Right atrium auricular region (tissue), 2 donors: Measurements from ENCODE around the gene SS18L1. TPM values are rescaled to one million over a fixed set of nuclear protein-coding genes. Genes with fewer than 3 reads are reported as not detected.

Experiments used
- DNase-seq: peaks from one replicate; pipeline ENCODE4 v3.0.0-alpha.2; 2019; ENCODE audit warnings: low spot score
- H3K27ac ChIP-seq, 2 donors: fragments of 200-600 bp; sonication (generic); 1 replicate in 1 of 2; 2 replicates in 1 of 2; pipeline ENCODE4 v1.5.1; 2016 to 2019
- H3K27me3 ChIP-seq, 2 donors: fragments of 200-600 bp; sonication (generic); one replicate each; pipeline versions ENCODE4 v1.5.1 to v1.6.0; 2017 to 2019
- H3K36me3 ChIP-seq: fragments of 200-600 bp; sonication (generic); one replicate; pipeline ENCODE4 v1.5.1; 2016
- H3K4me1 ChIP-seq, 2 donors: fragments of 200-600 bp; sonication (generic); one replicate each; pipeline versions ENCODE4 v1.5.1 to v1.6.0; 2017 to 2019
- H3K4me3 ChIP-seq, 2 donors: fragments of 200-600 bp; sonication (generic); 1 replicate in 1 of 2; 2 replicates in 1 of 2; pipeline ENCODE4 v1.5.1; 2017 to 2019; ENCODE audit warnings: mild to moderate bottlenecking in 1 of 2, moderate library complexity in 1 of 2
- H3K9me3 ChIP-seq, 2 donors: fragments of 200-600 bp; sonication (generic); one replicate each; pipeline ENCODE4 v1.5.1; 2019
- CTCF ChIP-seq, 2 donors: fragments of 200-600 bp; sonication (generic); IDR thresholded peaks; one replicate each; pipeline ENCODE4 v1.5.1; 2019; ENCODE audit warnings: antibody characterized with exemption in 2 of 2
- total RNA-seq, 2 donors: library from RNA; depleted of rRNA; stranded (reverse); fragments of >200 nt; gene quantifications; one replicate each; pipeline ENCODE4 v1.1.0, GENCODE V29; 2016

SS18L1 gene
- total RNA-seq, 2 donors from 2014 or later, result 8.3 to 9.0 TPM

GRCh38 chr20:62137478-62138203 lies 5.9 kb upstream of the SS18L1 start:
- no peak for DNase-seq
- no peak overlapping the region for H3K4me3 ChIP-seq
- H3K4me1 ChIP-seq, result peaks cover 0 to 53% of the 10 kb centered on the region in 2 donors
- no peak for TF ChIP-seq CTCF (IDR thresholded peaks at IDR 0.05)
- H3K36me3 ChIP-seq, result peaks cover 80% of the 10 kb centered on the region
- H3K9me3 ChIP-seq, result no peaks in the 10 kb centered on the region
- H3K27me3 ChIP-seq, result no peaks in the 10 kb centered on the region
- no peak overlapping the region for H3K27ac ChIP-seq

GRCh38 chr20:62138204-62138543 lies 5.4 kb upstream of the SS18L1 start:
- DNase-seq, result no peak
- Histone ChIP-seq H3K27me3 (no peaks in the 10 kb centered on the region), H3K9me3 (no peaks in the 10 kb centered on the region), H3K4me3 (no peak overlapping the region), H3K4me1 (peaks cover 0 to 48% of the 10 kb centered on the region in 2 donors), H3K27ac (no peak overlapping the region), H3K36me3 (peaks cover 75% of the 10 kb centered on the region)
- TF ChIP-seq CTCF (IDR thresholded peaks at IDR 0.05), result no peak

- no peak for DNase-seq
- Histone ChIP-seq H3K4me1 (peaks cover 0 to 40% of the 10 kb centered on the region in 2 donors), H3K4me3 (no peak overlapping the region), H3K9me3 (no peaks in the 10 kb centered on the region), H3K27ac (no peak overlapping the region), H3K36me3 (peaks cover 70% of the 10 kb centered on the region), H3K27me3 (no peaks in the 10 kb centered on the region)
- TF ChIP-seq CTCF (IDR thresholded peaks at IDR 0.05), result no peak
Measured at GRCh38 chr20:62138912-62139311, 4.7 kb upstream of the SS18L1 start.

- DNase-seq, result no peak
- H3K9me3 ChIP-seq, result no peaks in the 10 kb centered on the region
- no peak overlapping the region for H3K4me3 ChIP-seq
- H3K27me3 ChIP-seq, result no peaks in the 10 kb centered on the region
- H3K4me1 ChIP-seq, result peaks cover 0 to 35% of the 10 kb centered on the region in 2 donors
- no peak overlapping the region for H3K27ac ChIP-seq
- TF ChIP-seq CTCF (IDR thresholded peaks at IDR 0.05), result no peak
- peaks cover 63% of the 10 kb centered on the region for H3K36me3 ChIP-seq
Measured at GRCh38 chr20:62139636-62140035, 3.9 kb upstream of the SS18L1 start.

GRCh38 chr20:62141043-62141396 lies 2.5 kb upstream of the SS18L1 start:
- no peak for TF ChIP-seq CTCF (IDR thresholded peaks at IDR 0.05)
- Histone ChIP-seq H3K9me3 (no peaks in the 10 kb centered on the region), H3K4me3 (no peak overlapping the region), H3K27me3 (no peaks in the 10 kb centered on the region), H3K36me3 (peaks cover 49% of the 10 kb centered on the region), H3K27ac (peak overlapping the region; percentile 89 to 96), H3K4me1 (peaks cover 0 to 42% of the 10 kb centered on the region in 2 donors)
- DNase-seq, result no peak
